Spleen (tissue), 7 donors: ENCODE results near the gene GUCD1.

Experiments
- CTCF ChIP-seq, 11 experiments: fragments of 200-600 bp in 7 of 11; fragments of 450-650 bp in 4 of 11; sonication (generic) in 4 of 11; IDR thresholded peaks in 8 of 11; conservative IDR thresholded peaks in 3 of 11; 1 replicate in 7 of 11; 2 replicates in 4 of 11; pipeline versions ENCODE4 v1.4.0 to v1.8.0; 2016 to 2021; ENCODE audit warnings: antibody characterized with exemption in 11 of 11, inconsistent platforms in 4 of 11, mild to moderate bottlenecking in 1 of 11
- POLR2A ChIP-seq, 3 donors: fragments of 450-650 bp; IDR thresholded peaks; one replicate each; pipeline ENCODE4 v1.5.1; 2017; ENCODE audit warnings: antibody characterized with exemption in 3 of 3, mild to moderate bottlenecking in 1 of 3
- POLR2AphosphoS5 ChIP-seq, 3 donors: sonication (generic); formaldehyde crosslinking; IDR thresholded peaks; one replicate each; pipeline ENCODE4 v1.5.1; 2017; ENCODE audit warnings: antibody characterized with exemption in 3 of 3
- donor health status: DM: no; HTN: no; CAD: no; lungs with moderate emphysema.
- donor health status: DM: no; HTN: no; CAD: no.
- donor health status: DM: no; HTN: no; CAD: no.

DNA sequence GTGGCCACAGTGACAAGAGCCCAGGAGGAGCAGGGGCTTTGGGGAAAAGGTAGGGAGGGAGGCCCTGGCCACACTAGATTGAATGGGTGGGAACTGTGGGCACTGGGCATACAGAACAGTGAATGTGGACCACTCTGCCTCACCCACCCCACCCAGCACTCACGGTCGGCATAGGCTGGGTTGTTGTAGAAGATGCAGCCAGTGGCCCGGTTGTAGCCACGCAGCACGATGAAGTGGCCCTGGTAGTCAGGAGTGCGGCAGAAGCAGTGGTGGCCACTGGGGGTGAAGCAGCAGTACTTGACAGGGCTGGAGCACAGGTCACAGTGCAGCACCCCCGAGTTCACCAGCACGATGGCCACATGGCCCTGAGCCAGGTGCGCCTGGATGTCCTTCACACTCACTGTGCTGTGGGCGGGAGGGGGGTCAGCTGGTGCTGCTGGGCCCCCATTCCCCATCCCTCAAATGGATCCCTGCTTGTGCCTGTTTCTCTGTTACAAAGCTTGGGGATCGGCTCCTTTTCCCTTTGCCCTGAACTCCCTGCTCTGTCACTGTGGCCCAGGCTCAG lies 11.2 kb downstream of the GUCD1 start:
- TF ChIP-seq CTCF (IDR thresholded peaks at IDR 0.05 in 8 of 11, conservative IDR thresholded peaks at IDR 0.05 in 3 of 11) (no peak), POLR2AphosphoS5 (IDR thresholded peaks at IDR 0.05) (peak in 1 of 3 donors; percentile 52), POLR2A (IDR thresholded peaks at IDR 0.05) (no peak)
